ENCODE data around the gene USP20.

USP20 gene

DNA sequence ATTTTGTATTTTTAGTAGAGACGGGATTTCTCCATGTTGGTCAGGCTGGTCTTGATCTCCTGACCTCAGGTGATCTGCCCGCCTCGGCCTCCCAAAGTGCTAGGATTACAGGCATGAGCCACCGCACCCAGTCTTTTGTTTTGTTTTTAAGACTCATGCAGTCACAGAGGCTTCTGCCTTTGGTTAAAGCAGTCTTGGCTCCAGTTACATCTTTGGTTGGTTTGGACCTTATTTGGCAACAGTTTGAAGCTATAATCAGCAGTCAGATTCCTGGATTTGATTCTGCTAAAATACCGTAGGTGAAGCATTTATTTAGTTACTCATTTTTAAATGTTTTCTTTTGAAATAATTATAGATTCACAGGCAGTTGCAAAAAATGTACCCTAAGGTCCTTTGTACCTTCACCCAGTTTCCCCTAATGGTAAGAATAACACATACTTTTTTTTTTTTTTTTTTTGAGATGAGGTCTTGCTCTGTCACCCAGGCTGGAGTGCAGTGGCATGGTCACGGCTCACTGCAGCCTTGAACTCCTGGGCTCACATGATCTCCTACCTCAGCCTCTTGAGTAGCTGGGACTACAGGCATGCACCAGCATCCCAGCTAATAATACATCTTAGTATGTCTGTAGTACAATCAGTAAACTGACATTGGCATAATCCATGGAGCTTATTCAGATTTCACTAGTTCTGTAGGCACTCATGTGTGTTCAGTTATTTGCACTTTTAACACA lies 15.7 kb downstream of the USP20 start:
- H3K27ac ChIP-seq (ENCODE audit: poor library complexity, severe bottlenecking) = no peak overlapping the region
- H3K36me3 ChIP-seq (ENCODE audit: low read depth) = peaks cover 9% of the 10 kb centered on the region; the same call in 1 of the 2 replicates
- no peaks in the 10 kb centered on the region for H3K9me3 ChIP-seq (ENCODE audit: severe bottlenecking)
- H3K27me3 ChIP-seq (ENCODE audit: insufficient read depth, poor library complexity, severe bottlenecking) = no peaks in the 10 kb centered on the region
- ATAC-seq (ENCODE audit: low read depth) (no peak), DNase-seq (ENCODE audit: low spot score) (no peak)
- TF ChIP-seq, protein P1, sequence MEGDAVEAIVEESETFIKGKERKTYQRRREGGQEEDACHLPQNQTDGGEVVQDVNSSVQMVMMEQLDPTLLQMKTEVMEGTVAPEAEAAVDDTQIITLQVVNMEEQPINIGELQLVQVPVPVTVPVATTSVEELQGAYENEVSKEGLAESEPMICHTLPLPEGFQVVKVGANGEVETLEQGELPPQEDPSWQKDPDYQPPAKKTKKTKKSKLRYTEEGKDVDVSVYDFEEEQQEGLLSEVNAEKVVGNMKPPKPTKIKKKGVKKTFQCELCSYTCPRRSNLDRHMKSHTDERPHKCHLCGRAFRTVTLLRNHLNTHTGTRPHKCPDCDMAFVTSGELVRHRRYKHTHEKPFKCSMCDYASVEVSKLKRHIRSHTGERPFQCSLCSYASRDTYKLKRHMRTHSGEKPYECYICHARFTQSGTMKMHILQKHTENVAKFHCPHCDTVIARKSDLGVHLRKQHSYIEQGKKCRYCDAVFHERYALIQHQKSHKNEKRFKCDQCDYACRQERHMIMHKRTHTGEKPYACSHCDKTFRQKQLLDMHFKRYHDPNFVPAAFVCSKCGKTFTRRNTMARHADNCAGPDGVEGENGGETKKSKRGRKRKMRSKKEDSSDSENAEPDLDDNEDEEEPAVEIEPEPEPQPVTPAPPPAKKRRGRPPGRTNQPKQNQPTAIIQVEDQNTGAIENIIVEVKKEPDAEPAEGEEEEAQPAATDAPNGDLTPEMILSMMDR (IDR thresholded peaks at IDR 0.05; ENCODE audit: poor library complexity, severe bottlenecking) = no peak
- H3K4me1 ChIP-seq (ENCODE audit: insufficient read depth, poor library complexity, severe bottlenecking) = no peaks in the 10 kb centered on the region
- no peak overlapping the region for H3K4me3 ChIP-seq (ENCODE audit: severe bottlenecking)

DNA sequence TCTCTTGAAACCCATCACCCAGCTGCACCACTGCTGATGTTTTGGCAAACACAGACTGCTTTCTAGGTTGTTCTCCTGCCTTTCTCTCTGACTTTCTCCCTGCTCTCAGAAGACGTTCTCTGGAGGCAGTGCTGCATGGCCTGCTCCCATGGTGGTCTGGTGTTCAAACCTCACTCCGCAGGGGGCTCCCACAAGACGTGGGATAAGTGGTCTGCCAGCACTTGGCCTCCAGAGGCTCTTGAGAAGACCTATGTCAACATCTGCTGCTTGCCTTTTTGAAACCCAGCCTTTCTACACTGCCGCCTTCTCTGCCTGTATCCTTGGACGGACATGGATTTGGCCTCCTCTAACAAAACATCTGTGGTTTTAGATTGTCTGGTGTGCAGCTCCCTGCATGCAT lies 16.6 kb downstream of the USP20 start:
- Histone ChIP-seq H3K4me3 (ENCODE audit: severe bottlenecking) (no peak overlapping the region), H3K4me1 (ENCODE audit: insufficient read depth, poor library complexity, severe bottlenecking) (no peaks in the 10 kb centered on the region), H3K27ac (ENCODE audit: poor library complexity, severe bottlenecking) (no peak overlapping the region), H3K9me3 (ENCODE audit: severe bottlenecking) (no peaks in the 10 kb centered on the region), H3K27me3 (ENCODE audit: insufficient read depth, poor library complexity, severe bottlenecking) (no peaks in the 10 kb centered on the region), H3K36me3 (ENCODE audit: low read depth) (peaks cover 9% of the 10 kb centered on the region; the same call in 1 of the 2 replicates)
- DNase-seq (ENCODE audit: low spot score) (no peak), ATAC-seq (ENCODE audit: low read depth) (no peak)
- TF ChIP-seq, protein P1 (IDR thresholded peaks at IDR 0.05; ENCODE audit: poor library complexity, severe bottlenecking) = no peak

DNA sequence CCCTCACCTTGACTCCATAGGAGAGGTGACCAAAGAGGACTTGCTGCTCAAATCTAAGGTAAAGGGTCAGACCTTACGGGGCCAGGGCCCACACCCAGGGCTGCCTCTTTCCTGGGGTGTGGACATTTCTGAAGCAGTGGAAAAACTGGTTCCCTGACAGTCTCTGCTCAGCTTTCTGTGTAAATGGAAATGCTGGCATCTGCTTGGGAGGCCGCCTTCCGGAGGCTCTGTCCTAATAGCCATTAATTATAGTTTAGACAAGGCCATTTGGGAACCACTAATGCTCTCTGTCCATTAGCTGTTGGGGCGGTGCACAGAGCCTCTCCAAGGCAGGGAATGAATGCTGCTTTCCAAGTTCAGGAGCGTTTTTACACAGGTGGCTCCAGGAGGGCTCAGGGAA lies 17.3 kb downstream of the USP20 start:
- peaks cover 9% of the 10 kb centered on the region; the same call in 1 of the 2 replicates for H3K36me3 ChIP-seq (ENCODE audit: low read depth)
- no peaks in the 10 kb centered on the region for H3K4me1 ChIP-seq (ENCODE audit: insufficient read depth, poor library complexity, severe bottlenecking)
- no peak overlapping the region for H3K27ac ChIP-seq (ENCODE audit: poor library complexity, severe bottlenecking)
- H3K4me3 ChIP-seq (ENCODE audit: severe bottlenecking) = no peak overlapping the region
- DNase-seq (ENCODE audit: low spot score) (no peak), ATAC-seq (ENCODE audit: low read depth) (no peak)
- no peaks in the 10 kb centered on the region for H3K9me3 ChIP-seq (ENCODE audit: severe bottlenecking)
- no peaks in the 10 kb centered on the region for H3K27me3 ChIP-seq (ENCODE audit: insufficient read depth, poor library complexity, severe bottlenecking)
- TF ChIP-seq, protein P1 (IDR thresholded peaks at IDR 0.05; ENCODE audit: poor library complexity, severe bottlenecking) = no peak

DNA sequence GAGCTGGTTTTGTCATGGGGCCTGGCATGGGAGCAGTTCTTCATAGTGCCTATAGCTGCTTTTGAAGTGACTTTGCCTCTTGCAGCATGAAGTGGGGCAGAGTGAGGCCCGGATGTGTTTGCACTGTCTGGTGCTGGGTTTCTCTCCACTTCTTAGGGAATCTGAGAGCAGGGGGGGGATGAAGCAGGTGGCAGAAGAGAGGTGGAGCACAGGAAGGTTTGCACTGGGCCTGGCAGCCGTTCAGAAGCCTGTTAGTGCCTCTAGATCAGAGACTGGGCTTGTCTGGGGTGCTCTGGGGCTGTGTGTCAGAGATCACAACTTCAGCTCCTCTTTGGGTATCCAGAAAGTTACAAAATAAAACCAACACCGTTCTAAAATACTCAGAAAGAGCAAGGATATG lies 18.4 kb downstream of the USP20 start:
- DNase-seq (ENCODE audit: low spot score) = no peak
- Histone ChIP-seq H3K4me1 (ENCODE audit: insufficient read depth, poor library complexity, severe bottlenecking) (no peaks in the 10 kb centered on the region), H3K36me3 (ENCODE audit: low read depth) (peaks cover 9% of the 10 kb centered on the region; the same call in 1 of the 2 replicates), H3K27ac (ENCODE audit: poor library complexity, severe bottlenecking) (no peak overlapping the region), H3K4me3 (ENCODE audit: severe bottlenecking) (no peak overlapping the region), H3K9me3 (ENCODE audit: severe bottlenecking) (no peaks in the 10 kb centered on the region), H3K27me3 (ENCODE audit: insufficient read depth, poor library complexity, severe bottlenecking) (no peaks in the 10 kb centered on the region)
- no peak for ATAC-seq (ENCODE audit: low read depth)
- TF ChIP-seq, protein P1 (IDR thresholded peaks at IDR 0.05; ENCODE audit: poor library complexity, severe bottlenecking) = no peak

DNA sequence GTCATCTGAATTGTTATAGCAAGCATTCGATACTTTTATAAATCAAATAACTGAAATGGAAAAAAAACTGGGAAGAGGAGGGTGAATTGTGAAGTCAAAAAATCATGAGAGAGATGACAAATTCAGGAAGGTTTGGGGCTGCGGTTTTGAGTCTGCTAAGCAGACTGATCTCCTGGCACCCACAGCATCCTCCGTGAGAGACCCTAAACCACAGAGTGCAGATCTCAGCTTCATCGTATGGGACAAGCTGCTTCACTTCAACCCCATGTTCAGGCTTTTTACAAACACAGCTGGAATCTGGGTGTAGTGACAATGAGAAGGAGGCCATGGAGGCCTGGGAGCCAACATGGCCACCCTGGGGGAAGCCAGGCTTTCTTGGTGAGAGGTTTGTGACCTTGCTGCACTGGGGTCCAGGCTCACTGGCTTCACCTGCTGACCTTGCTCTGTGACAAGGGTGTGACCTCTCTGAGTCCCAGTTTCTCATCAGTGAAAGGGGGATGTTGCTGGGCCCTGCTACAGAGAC lies 19.4 kb downstream of the USP20 start:
- Histone ChIP-seq H3K36me3 (ENCODE audit: low read depth) (peaks cover 9% of the 10 kb centered on the region; the same call in 1 of the 2 replicates), H3K27me3 (ENCODE audit: insufficient read depth, poor library complexity, severe bottlenecking) (no peaks in the 10 kb centered on the region), H3K9me3 (ENCODE audit: severe bottlenecking) (no peaks in the 10 kb centered on the region), H3K27ac (ENCODE audit: poor library complexity, severe bottlenecking) (no peak overlapping the region), H3K4me3 (ENCODE audit: severe bottlenecking) (no peak overlapping the region), H3K4me1 (ENCODE audit: insufficient read depth, poor library complexity, severe bottlenecking) (no peaks in the 10 kb centered on the region)
- no peak for DNase-seq (ENCODE audit: low spot score)
- ATAC-seq (ENCODE audit: low read depth) = no peak
- TF ChIP-seq, protein P1 (IDR thresholded peaks at IDR 0.05; ENCODE audit: poor library complexity, severe bottlenecking) = no peak
